ENCODE results near the gene PRKRIP1. TPM values are rescaled to one million over a fixed set of nuclear protein-coding genes. Genes with fewer than 3 reads are reported as not detected.
"Not testable (repeated sequence)": the region's sequence is repeated elsewhere in the genome, so short reads cannot be mapped to it uniquely, and the experiment has no call there.

Gene PRKRIP1
- 26.1 and 26.2 TPM in 2 replicates for total RNA-seq (2014; rRNA removed; shearing (Covaris generic); ENCODE audit: low replicate concordance)

DNA sequence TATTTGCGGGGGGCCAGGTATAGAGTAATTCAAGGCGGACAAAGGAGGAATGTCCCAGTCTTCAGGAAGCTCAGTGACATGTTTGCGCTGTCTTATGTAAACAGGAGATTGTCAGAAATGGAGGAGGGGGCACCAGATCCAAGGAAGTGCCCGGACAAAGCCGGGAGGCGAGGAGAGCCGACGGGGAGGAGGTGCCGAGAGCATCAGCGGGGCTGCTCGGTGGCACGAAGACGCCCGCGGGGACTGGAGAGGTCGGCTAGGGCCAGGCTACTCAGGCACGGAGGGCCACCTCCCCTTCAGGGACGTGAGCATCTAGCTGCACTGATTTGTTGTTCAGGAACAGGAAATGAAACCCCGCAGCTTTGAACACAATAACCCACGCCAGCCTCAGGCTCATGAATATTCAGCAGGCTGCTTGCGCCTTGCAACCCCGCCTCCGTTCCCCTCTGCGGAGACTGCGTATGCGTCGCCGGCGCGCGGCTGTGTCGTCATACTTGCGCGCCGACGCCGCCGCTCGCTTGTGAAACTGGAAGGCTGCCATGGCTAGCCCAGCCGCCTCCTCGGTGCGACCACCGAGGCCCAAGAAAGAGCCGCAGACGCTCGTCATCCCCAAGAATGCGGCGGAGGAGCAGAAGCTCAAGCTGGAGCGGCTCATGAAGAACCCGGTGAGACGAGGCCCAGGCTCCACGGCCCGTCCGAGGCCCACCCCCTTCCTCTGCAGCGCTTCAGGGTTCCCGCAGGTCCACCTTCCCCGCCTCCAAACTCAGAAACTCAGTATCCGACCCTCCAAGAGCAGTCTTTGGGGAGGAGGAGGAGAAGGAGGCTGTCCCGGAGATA is at the start of gene PRKRIP1:
Gene PRKRIP1 (plus strand): TSS at position 491 of the 837 bp plus-strand sequence. CDS start 49 bp downstream, at position 540.
- DNase-seq (ENCODE audit: low read depth) = peak; percentile 95
- in situ Hi-C loops (cut with HindIII; ENCODE audit: low pct_unique_long_range_greater_than_20kb, low sequenced_read_pairs) = no loop called here

- in situ Hi-C loops (cut with HindIII; ENCODE audit: low pct_unique_long_range_greater_than_20kb, low sequenced_read_pairs); DNase-seq (ENCODE audit: low read depth): not testable (repeated sequence)
Measured at GRCh38 chr7:102346983-102347382, 49.2 kb upstream of the PRKRIP1 start.

DNA sequence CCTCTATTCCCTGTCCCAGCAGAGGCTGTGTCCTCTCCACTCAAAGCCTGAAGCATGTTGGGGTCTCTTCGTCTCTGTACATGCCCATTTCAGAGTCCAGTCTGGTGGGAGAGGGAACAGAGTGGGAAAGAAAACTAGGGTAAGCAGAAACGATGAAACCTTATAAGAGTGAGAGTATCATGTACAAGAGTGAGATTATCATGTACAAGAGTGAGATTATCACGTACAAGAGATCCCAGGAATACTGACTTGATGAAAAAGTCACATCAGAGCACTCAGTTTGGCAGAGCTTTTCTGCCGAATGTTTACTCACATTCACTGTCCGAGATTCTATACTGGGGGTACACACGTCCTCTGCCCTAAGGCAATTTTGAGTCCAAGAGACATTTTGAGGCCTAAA is 39.8 kb upstream of the PRKRIP1 start, which contains the start of gene SPDYE6:
Gene SPDYE6 (minus strand): TSS at position 101 of the 400 bp plus-strand sequence. CDS start 421 bp downstream, outside the sequence.
- DNase-seq (ENCODE audit: low read depth); in situ Hi-C loops (cut with HindIII; ENCODE audit: low pct_unique_long_range_greater_than_20kb, low sequenced_read_pairs): not testable (repeated sequence)

- peak; percentile 96 for DNase-seq (ENCODE audit: low read depth)
- in situ Hi-C loops (cut with HindIII; ENCODE audit: low pct_unique_long_range_greater_than_20kb, low sequenced_read_pairs) = not testable (repeated sequence)
Measured at GRCh38 chr7:102363549-102364393, 32.4 kb upstream of the PRKRIP1 start.

- in situ Hi-C loops (cut with HindIII; ENCODE audit: low pct_unique_long_range_greater_than_20kb, low sequenced_read_pairs); DNase-seq (ENCODE audit: low read depth): not testable (repeated sequence)
Measured at GRCh38 chr7:102364394-102364886, 31.7 kb upstream of the PRKRIP1 start.

DNA sequence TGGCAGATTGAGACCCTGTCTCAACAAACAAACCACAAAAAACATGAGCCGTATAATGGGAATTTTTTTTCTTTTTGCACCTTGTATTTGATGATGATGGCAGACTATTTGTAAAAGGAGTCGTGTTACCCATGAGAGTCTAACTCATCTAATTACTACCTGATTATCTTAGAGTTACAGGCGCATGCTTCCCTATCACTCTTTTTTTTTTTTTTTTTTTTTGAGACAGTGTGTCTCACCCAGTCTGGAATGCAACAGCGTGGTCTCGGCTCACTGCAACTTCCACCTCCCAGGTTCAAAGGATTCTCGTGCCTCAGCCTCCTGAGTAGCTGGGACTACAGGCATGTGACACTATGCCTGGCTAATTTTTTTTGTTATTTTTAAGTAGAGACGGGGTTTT is 30.8 kb upstream of the PRKRIP1 start:
- peak; percentile 80 for DNase-seq (ENCODE audit: low read depth)
- in situ Hi-C loops (cut with HindIII; ENCODE audit: low pct_unique_long_range_greater_than_20kb, low sequenced_read_pairs) = not testable (repeated sequence)

DNA sequence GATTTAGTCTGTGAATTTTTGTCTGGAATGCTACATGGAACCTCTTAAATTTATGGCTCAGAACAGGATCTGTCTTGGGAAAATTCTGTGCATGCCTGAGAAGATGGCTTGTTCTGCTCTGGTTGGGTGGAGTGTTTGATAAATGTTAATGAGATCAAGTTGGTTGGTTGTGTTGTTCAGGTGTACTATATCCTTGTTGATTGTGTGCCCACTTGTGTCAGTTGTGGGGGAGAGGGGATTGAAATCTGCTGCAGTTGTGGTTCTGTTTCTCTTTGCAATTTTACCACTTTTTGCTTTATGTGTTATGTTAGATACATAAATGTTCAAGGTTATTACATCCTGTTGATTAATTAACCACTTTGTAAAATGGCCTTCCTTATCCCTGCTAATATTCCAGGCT is 26.1 kb upstream of the PRKRIP1 start:
- in situ Hi-C loops (cut with HindIII; ENCODE audit: low pct_unique_long_range_greater_than_20kb, low sequenced_read_pairs); DNase-seq (ENCODE audit: low read depth): not testable (repeated sequence)

DNA sequence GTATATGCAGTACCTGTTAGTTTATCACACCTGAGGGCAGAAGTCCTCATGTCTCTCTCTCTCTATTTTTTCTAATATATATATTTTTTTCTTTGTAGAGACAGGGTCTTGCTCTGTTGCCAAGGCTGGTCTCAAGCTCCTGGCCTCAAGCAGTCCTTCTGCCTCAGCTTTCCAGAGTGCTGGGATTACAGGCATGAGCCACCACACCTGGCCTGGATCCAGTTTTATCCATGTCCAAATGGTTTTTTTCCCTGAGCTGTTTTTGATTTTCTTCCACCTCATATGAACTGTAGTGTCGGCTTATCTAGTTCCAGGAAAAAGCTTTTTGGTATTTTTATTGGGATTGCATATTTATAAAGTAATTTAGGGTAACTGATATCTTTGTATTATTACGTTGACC is 23.4 kb upstream of the PRKRIP1 start:
- in situ Hi-C loops (cut with HindIII; ENCODE audit: low pct_unique_long_range_greater_than_20kb, low sequenced_read_pairs); DNase-seq (ENCODE audit: low read depth): not testable (repeated sequence)

GRCh38 chr7:102376964-102377466 is 19.1 kb upstream of the PRKRIP1 start:
- DNase-seq (ENCODE audit: low read depth) = no peak

DNA sequence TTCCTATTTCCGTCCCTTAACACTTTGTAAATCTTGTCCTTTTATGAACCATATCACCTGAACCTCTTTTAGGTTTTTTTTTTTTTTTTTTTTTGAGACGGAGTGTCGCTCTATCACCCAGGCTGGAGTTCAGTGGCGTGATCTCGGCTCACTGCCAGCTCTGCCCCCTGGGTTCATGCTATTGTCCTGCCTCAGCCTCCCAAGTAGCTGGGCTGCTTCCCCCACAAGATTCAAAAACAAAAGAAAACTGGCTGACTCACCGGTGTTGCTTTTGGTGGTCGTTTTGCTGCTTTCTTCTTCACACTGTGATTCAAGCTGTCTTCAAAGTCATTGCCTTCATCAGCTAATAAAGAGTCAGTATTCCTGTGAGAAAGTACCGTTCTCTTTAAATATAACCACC is 15.3 kb upstream of the PRKRIP1 start:
- DNase-seq (ENCODE audit: low read depth); in situ Hi-C loops (cut with HindIII; ENCODE audit: low pct_unique_long_range_greater_than_20kb, low sequenced_read_pairs): not testable (repeated sequence)

More at GRCh38 chr7:102376964-102377466, 19.1 kb upstream of the PRKRIP1 start:
- in situ Hi-C loops (cut with HindIII; ENCODE audit: low pct_unique_long_range_greater_than_20kb, low sequenced_read_pairs) = no loop called here

GRCh38 chr7:102381696-102382425 is 14.3 kb upstream of the PRKRIP1 start:
- in situ Hi-C loops (cut with HindIII; ENCODE audit: low pct_unique_long_range_greater_than_20kb, low sequenced_read_pairs); DNase-seq (ENCODE audit: low read depth): not testable (repeated sequence)

- in situ Hi-C loops (cut with HindIII; ENCODE audit: low pct_unique_long_range_greater_than_20kb, low sequenced_read_pairs) = no loop called here
- DNase-seq (ENCODE audit: low read depth) = no peak
Measured at GRCh38 chr7:102387064-102387463, 9.1 kb upstream of the PRKRIP1 start.

DNA sequence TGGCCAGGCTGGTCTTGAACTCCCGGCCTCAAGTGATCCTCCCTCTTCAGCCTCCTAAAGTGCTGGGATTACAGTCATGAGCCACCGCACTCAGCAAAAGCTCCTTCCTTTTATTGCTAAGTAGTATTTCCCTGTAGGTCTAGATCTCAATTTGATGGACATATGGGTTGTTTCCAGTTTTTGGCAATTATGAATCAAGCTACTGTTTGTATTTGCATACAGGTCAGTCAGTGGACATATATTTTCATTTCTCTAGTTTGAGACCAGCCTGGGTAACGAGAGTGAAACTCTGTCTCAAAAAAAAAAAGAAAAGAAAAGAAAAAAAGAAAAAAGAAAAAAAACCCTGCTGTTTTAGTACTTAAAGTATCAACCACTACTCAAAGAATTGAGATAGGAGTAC is 6.4 kb upstream of the PRKRIP1 start:
- DNase-seq (ENCODE audit: low read depth) = no peak
- in situ Hi-C loops (cut with HindIII; ENCODE audit: low pct_unique_long_range_greater_than_20kb, low sequenced_read_pairs) = no loop called here

- peak; percentile 68 for DNase-seq (ENCODE audit: low read depth)
- in situ Hi-C loops (cut with HindIII; ENCODE audit: low pct_unique_long_range_greater_than_20kb, low sequenced_read_pairs) = no loop called here
Measured at GRCh38 chr7:102390697-102391484, 5.3 kb upstream of the PRKRIP1 start.

- in situ Hi-C loops (cut with HindIII; ENCODE audit: low pct_unique_long_range_greater_than_20kb, low sequenced_read_pairs) = no loop called here
- DNase-seq (ENCODE audit: low read depth) = no peak
Measured at GRCh38 chr7:102392330-102392729, 3.8 kb upstream of the PRKRIP1 start.

DNA sequence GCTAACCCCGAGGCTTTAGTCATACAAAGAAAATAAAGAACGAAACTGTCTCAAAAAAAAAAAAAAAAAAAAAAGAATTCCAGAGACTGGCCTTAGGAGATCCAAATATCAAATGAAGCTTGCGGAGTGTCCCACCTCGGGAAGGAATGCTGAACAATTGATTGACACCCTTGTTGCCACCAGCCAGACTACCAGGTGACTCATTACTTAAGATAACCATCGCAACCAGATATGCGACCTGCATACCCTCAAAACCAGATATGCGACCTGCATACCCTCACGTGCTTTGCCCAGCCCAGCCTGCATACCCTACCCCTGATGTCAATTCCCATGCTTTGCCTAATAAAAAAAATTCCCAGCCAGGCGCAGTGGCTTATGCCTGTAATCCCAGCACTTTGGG is 2.7 kb upstream of the PRKRIP1 start:
- in situ Hi-C loops (cut with HindIII; ENCODE audit: low pct_unique_long_range_greater_than_20kb, low sequenced_read_pairs) = no loop called here
- DNase-seq (ENCODE audit: low read depth) = peak; percentile 89

DNA sequence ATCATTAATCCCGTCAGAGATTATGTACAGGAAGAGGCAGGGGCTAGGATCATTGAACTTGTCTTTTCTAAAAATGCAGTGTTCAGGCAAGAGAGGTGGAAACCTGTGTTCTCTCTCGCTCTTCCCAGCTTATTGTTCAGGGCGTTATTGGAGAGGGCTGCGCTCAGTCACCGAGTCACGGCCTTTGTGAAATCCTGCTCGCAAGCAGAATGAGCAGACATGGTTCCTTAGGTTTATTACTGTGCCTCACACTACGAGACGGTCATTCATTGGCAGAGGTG is 631 bp upstream of the PRKRIP1 start:
- in situ Hi-C loops (cut with HindIII; ENCODE audit: low pct_unique_long_range_greater_than_20kb, low sequenced_read_pairs) = no loop called here
- DNase-seq (ENCODE audit: low read depth) = no peak

Data from Caki2 (cell line).